Colonic mucosa (tissue), 4 donors: ENCODE results near the gene BHMT. TPM values are rescaled to one million over a fixed set of nuclear protein-coding genes. Genes with fewer than 3 reads are reported as not detected.

Experiments
- DNase-seq: peaks from one replicate; pipeline ENCODE4 v3.0.0-alpha.2; 2020
- H3K27ac ChIP-seq: fragments of 200-600 bp; one replicate; pipeline ENCODE4 v1.8.0; 2021
- H3K27me3 ChIP-seq: fragments of 200-600 bp; one replicate; pipeline ENCODE4 v1.8.0; 2021
- H3K36me3 ChIP-seq: fragments of 200-600 bp; one replicate; pipeline ENCODE4 v1.8.0; 2021
- H3K4me1 ChIP-seq: fragments of 200-600 bp; one replicate; pipeline ENCODE4 v1.8.0; 2021; ENCODE audit warnings: mild to moderate bottlenecking
- H3K4me3 ChIP-seq: fragments of 200-600 bp; one replicate; pipeline ENCODE4 v1.8.0; 2021
- H3K9ac ChIP-seq, 2 donors: one replicate each; pipeline ENCODE4 v1.7.0; 2013; ENCODE audit warnings: control low read depth in 2 of 2, low read depth in 2 of 2, low read length in 2 of 2
- H3K9me3 ChIP-seq: fragments of 200-600 bp; one replicate; pipeline ENCODE4 v1.8.0; 2021
- CTCF ChIP-seq: fragments of 200-600 bp; IDR thresholded peaks from one replicate; pipeline ENCODE4 v1.8.0; 2022; ENCODE audit warnings: antibody characterized with exemption, mild to moderate bottlenecking
- intact Hi-C: fragments of 100-400 bp; cut with DNase I; formaldehyde crosslinking; loops from one replicate; pipeline ENCODE4 v1.14.1; 2022
- total RNA-seq, 2 donors: library from RNA; stranded (reverse); fragmentation: NEBNext Ultra II Directional in 1 of 2; extraction: Animal tissue kit (Norgen Biotek cat#: 25700) in 1 of 2; gene quantifications; one replicate each; pipeline ENCODE4 v1.2.1, GENCODE V29; 2021
- donor health status: healthy.
- donor health status: DM: no; HTN: no; CAD: no.
- donor health status: DM: no; HTN: no; CAD: no.

BHMT gene, protein sequence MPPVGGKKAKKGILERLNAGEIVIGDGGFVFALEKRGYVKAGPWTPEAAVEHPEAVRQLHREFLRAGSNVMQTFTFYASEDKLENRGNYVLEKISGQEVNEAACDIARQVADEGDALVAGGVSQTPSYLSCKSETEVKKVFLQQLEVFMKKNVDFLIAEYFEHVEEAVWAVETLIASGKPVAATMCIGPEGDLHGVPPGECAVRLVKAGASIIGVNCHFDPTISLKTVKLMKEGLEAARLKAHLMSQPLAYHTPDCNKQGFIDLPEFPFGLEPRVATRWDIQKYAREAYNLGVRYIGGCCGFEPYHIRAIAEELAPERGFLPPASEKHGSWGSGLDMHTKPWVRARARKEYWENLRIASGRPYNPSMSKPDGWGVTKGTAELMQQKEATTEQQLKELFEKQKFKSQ
- total RNA-seq = 1 to 10 TPM in 1 of 2 donors, under 1 TPM in 1; 0.21 to 1.4 TPM

DNA sequence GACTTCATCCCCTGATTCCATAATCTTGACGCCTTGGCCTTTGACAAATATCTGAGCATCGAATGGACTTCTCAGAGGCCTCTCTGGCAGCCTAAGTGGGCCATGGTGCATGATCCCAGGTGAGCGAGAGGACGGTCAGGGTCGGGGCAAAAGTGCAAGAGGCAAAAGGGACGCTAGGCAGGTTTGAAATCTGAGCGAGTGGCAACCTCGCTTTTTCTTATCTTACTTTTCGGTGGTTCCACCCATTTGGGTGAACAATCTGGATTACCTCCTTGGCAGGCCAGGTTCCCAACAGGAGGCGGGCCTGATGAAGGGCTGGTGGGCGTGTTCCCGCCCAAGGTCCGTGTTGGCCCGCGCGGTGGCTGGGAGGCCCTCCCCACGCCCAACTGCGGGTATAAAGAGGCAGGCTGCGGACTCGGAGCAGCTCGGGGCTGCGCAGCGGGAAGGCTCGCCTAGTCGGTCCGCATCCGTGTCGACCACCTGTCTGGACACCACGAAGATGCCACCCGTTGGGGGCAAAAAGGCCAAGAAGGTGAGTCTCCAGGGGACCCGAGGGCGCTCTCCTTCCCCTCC lies at the start of gene BHMT:
Gene BHMT (plus strand): TSS at position 423 of the 573 bp plus-strand sequence. CDS start 77 bp downstream, at position 500.
- no peak for DNase-seq
- no peaks in the 10 kb centered on the region for H3K4me1 ChIP-seq
- H3K9ac ChIP-seq = no peak within 1 kb of the TSS
- H3K4me3 ChIP-seq = no peak within 1 kb of the TSS
- no peaks in the 10 kb centered on the region for H3K36me3 ChIP-seq
- no peak within 1 kb of the TSS for H3K27ac ChIP-seq
- no peak for TF ChIP-seq CTCF
- H3K9me3 ChIP-seq = no peaks in the 10 kb centered on the region
- peaks cover 11% of the 10 kb centered on the region for H3K27me3 ChIP-seq
- intact Hi-C loops = no loop called here

GRCh38 chr5:79062436-79062835 lies 49.2 kb upstream of the BHMT start:
- Histone ChIP-seq H3K4me1 (no peaks in the 10 kb centered on the region), H3K36me3 (no peaks in the 10 kb centered on the region), H3K9ac (no peak overlapping the region), H3K27me3 (no peaks in the 10 kb centered on the region), H3K4me3 (no peak overlapping the region), H3K27ac (no peak overlapping the region), H3K9me3 (no peaks in the 10 kb centered on the region)
- intact Hi-C loops = no loop called here
- TF ChIP-seq CTCF = no peak
- no peak for DNase-seq

DNA sequence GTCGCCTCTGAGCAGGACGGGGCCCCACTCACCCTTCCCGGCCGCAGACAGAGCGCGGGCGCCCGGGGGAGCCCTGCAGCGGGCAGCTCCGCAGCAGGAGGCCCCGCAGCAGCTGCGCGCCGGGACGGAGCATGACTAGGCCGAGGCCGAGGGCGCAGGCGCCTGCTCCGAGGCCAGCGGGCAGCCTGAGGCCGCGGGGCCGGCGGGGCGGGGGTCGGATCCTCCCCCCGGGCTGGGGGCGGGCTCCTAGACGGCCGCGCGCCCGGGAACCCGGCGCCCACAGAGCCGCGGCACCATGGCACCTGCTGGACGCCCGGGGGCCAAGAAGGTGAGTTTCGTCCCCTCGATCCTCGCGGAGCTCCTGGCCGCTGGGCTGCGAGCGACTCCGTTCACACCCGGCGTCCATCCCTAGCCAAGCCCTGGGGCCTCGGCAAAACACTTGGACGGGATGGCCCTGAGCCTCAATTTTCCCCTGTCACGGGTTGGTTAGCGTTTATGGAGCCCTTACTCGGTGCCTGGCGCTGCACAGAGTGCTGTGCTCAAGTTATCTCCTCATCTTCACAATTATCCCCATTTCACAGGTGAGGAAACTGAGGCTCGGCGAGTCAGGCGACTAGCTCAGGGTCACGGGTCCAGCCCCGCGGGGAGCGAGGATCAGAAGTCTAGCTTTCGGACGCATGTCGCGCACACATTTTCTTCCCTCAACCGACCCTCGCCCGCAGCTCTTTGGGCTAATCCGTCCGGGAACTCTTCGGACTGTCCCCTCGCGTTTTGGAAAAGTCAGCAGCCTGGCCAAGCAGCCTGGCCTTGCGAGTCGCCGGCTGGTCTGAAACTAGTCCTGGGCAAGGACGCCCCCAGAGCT lies 41.9 kb upstream of the BHMT start, which contains the start of the genes BHMT2 and DMGDH:
Gene BHMT2 (plus strand): TSS at position 280 of the 862 bp plus-strand sequence. CDS start 16 bp downstream, at position 296.
Gene DMGDH (minus strand): TSS at position 187 of the 862 bp plus-strand sequence. CDS start 54 bp downstream, at position 133.
- no peak for TF ChIP-seq CTCF
- Histone ChIP-seq H3K27me3 (no peaks in the 10 kb centered on the region), H3K27ac (no peak within 1 kb of the TSS), H3K4me3 (peak within 1 kb of the TSS; percentile 28), H3K9ac (no peak within 1 kb of the TSS), H3K36me3 (no peaks in the 10 kb centered on the region), H3K9me3 (no peaks in the 10 kb centered on the region), H3K4me1 (no peaks in the 10 kb centered on the region)
- no peak for DNase-seq
- intact Hi-C loops = no loop called here

GRCh38 chr5:79070350-79070667 lies 41.3 kb upstream of the BHMT start:
- no peak for DNase-seq
- Histone ChIP-seq H3K27me3 (no peaks in the 10 kb centered on the region), H3K9me3 (no peaks in the 10 kb centered on the region), H3K4me1 (no peaks in the 10 kb centered on the region), H3K9ac (no peak overlapping the region), H3K4me3 (no peak overlapping the region), H3K27ac (no peak overlapping the region), H3K36me3 (no peaks in the 10 kb centered on the region)
- TF ChIP-seq CTCF = no peak
- intact Hi-C loops = no loop called here

DNA sequence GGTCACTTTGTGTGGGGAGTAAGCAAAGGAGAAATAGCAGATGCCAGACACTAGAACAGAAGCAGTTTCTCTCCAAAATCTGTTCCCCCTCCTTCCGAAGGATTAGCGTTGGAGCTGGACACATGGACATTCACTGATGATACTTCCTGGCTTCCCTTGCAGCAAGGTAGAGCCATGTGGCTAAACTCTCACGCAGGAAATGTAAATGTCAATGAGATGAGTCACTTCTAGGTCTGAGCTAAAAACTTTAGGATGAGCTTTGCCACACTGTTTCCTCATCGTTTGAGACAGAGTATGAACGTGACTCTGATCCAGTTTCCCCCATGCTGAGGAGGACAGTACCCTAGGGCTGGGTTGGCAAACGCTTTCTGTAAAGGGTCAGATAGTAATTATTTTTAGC lies 37.0 kb upstream of the BHMT start:
- intact Hi-C loops = no loop called here
- Histone ChIP-seq H3K4me1 (no peaks in the 10 kb centered on the region), H3K27me3 (no peaks in the 10 kb centered on the region), H3K27ac (no peak overlapping the region), H3K9me3 (no peaks in the 10 kb centered on the region), H3K4me3 (no peak overlapping the region), H3K9ac (no peak overlapping the region), H3K36me3 (no peaks in the 10 kb centered on the region)
- DNase-seq = no peak
- TF ChIP-seq CTCF = no peak
